ENCODE measurements around the gene NRP1. TPM values are rescaled to one million over a fixed set of nuclear protein-coding genes. Genes with fewer than 3 reads are reported as not detected.

The NRP1 gene
- total RNA-seq, 1 donor from 2014 or later, result 100 TPM

GRCh38 chr10:33335801-33336581 is 1.5 kb upstream of the NRP1 start:
- Mint-ChIP-seq H3K36me3 (ENCODE audit: unreplicated experiment) (no peaks in the 10 kb centered on the region), H3K4me1 (ENCODE audit: low read depth, unreplicated experiment) (peaks cover 2% of the 10 kb centered on the region), H3K27ac (ENCODE audit: unreplicated experiment) (peak overlapping the region; percentile 64)

DNA sequence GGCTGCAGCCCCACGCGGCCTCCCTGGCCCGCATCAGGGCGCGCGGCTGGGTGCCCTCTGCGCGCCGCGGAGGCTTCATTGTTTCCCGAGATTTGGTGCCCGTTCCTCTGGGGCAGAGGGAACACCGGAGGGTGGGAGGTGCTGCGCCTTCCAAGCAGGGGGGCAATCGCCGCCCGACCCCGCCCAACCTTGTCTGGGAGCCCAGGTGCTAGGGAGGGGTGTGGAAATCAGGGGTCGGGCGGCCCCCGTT is 1.0 kb upstream of the NRP1 start:
- Mint-ChIP-seq H3K27me3 (ENCODE audit: unreplicated experiment) (peaks cover 14% of the 10 kb centered on the region), H3K36me3 (ENCODE audit: unreplicated experiment) (no peaks in the 10 kb centered on the region), H3K4me3 (ENCODE audit: unreplicated experiment) (peak overlapping the region; percentile 89), H3K4me1 (ENCODE audit: low read depth, unreplicated experiment) (peaks cover 4% of the 10 kb centered on the region), H3K27ac (ENCODE audit: unreplicated experiment) (no peak overlapping the region), H3K9me3 (ENCODE audit: unreplicated experiment) (peaks cover 18% of the 10 kb centered on the region)
- no peak for TF ChIP-seq CTCF (IDR thresholded peaks at IDR 0.05; ENCODE audit: partially characterized antibody, unreplicated experiment)
- no peak for DNase-seq

More at GRCh38 chr10:33335801-33336581, 1.5 kb upstream of the NRP1 start:
- Mint-ChIP-seq H3K9me3 (ENCODE audit: unreplicated experiment) (peaks cover 18% of the 10 kb centered on the region), H3K27me3 (ENCODE audit: unreplicated experiment) (peaks cover 14% of the 10 kb centered on the region), H3K4me3 (ENCODE audit: unreplicated experiment) (peak overlapping the region; percentile 89)
- DNase-seq, result no peak
- no peak for TF ChIP-seq CTCF (IDR thresholded peaks at IDR 0.05; ENCODE audit: partially characterized antibody, unreplicated experiment)

- Mint-ChIP-seq H3K4me3 (ENCODE audit: unreplicated experiment) (peak overlapping the region; percentile 93), H3K9me3 (ENCODE audit: unreplicated experiment) (peaks cover 18% of the 10 kb centered on the region), H3K4me1 (ENCODE audit: low read depth, unreplicated experiment) (peaks cover 9% of the 10 kb centered on the region), H3K36me3 (ENCODE audit: unreplicated experiment) (no peaks in the 10 kb centered on the region), H3K27ac (ENCODE audit: unreplicated experiment) (peak overlapping the region; percentile 73), H3K27me3 (ENCODE audit: unreplicated experiment) (peaks cover 14% of the 10 kb centered on the region)
- peak; percentile 60 for TF ChIP-seq CTCF (IDR thresholded peaks at IDR 0.05; ENCODE audit: partially characterized antibody, unreplicated experiment)
- DNase-seq, result peak; percentile 83
These were observed 511 bp upstream of the NRP1 start for GRCh38 chr10:33334805-33335550.

GRCh38 chr10:33333260-33334101 is 986 bp downstream of the NRP1 start:
- peaks cover 14% of the 10 kb centered on the region for H3K27me3 Mint-ChIP-seq (ENCODE audit: unreplicated experiment)
- no peaks in the 10 kb centered on the region for H3K36me3 Mint-ChIP-seq (ENCODE audit: unreplicated experiment)
- DNase-seq, result no peak
- H3K27ac Mint-ChIP-seq (ENCODE audit: unreplicated experiment), result peak overlapping the region; percentile 88
- no peak for TF ChIP-seq CTCF (IDR thresholded peaks at IDR 0.05; ENCODE audit: partially characterized antibody, unreplicated experiment)
- H3K9me3 Mint-ChIP-seq (ENCODE audit: unreplicated experiment), result peaks cover 17% of the 10 kb centered on the region
- peaks cover 9% of the 10 kb centered on the region for H3K4me1 Mint-ChIP-seq (ENCODE audit: low read depth, unreplicated experiment)
- H3K4me3 Mint-ChIP-seq (ENCODE audit: unreplicated experiment), result peak overlapping the region; percentile 93
